NCI-H1436 (cell line): ENCODE results near the gene SNAI1.

ENCODE experiments used
- DNase-seq: peaks from one replicate; lab custom pipeline; 2025; lab: John Stamatoyannopoulos, UW

SNAI1 gene

GRCh38 chr20:50013976-50014375 lies 31.2 kb downstream of the SNAI1 start:
- DNase-seq: no peak

- no peak for DNase-seq
Observed at GRCh38 chr20:50014570-50015562, 32.1 kb downstream of the SNAI1 start.

GRCh38 chr20:50015636-50015992 lies 32.8 kb downstream of the SNAI1 start:
- no peak for DNase-seq

GRCh38 chr20:50015993-50016770 lies 33.4 kb downstream of the SNAI1 start:
- DNase-seq: no peak

GRCh38 chr20:50017160-50017559 lies 34.4 kb downstream of the SNAI1 start:
- DNase-seq: no peak

GRCh38 chr20:50017576-50018248 lies 34.9 kb downstream of the SNAI1 start:
- DNase-seq: no peak

- DNase-seq: no peak
Observed at GRCh38 chr20:50019466-50020256, 36.9 kb downstream of the SNAI1 start.

- DNase-seq: no peak
Observed at GRCh38 chr20:50020288-50020687, 37.5 kb downstream of the SNAI1 start.

- DNase-seq: no peak
Observed at GRCh38 chr20:50022676-50023075, 39.9 kb downstream of the SNAI1 start.

GRCh38 chr20:50023116-50023805 lies 40.5 kb downstream of the SNAI1 start:
- no peak for DNase-seq

GRCh38 chr20:50026746-50027575 lies 44.2 kb downstream of the SNAI1 start:
- no peak for DNase-seq

GRCh38 chr20:50027611-50028105 lies 44.9 kb downstream of the SNAI1 start:
- no peak for DNase-seq

- no peak for DNase-seq
Observed at GRCh38 chr20:50029083-50029696, 46.4 kb downstream of the SNAI1 start.

- DNase-seq: no peak
Observed at GRCh38 chr20:50029697-50030461, 47.1 kb downstream of the SNAI1 start.

- DNase-seq: no peak
Observed at GRCh38 chr20:50032955-50033666, 50.3 kb downstream of the SNAI1 start.

GRCh38 chr20:50034567-50035180 lies 51.9 kb downstream of the SNAI1 start:
- no peak for DNase-seq

GRCh38 chr20:50036703-50037102 lies 53.9 kb downstream of the SNAI1 start:
- DNase-seq: no peak

GRCh38 chr20:50037123-50037522 lies 54.3 kb downstream of the SNAI1 start:
- DNase-seq: no peak
